ENCODE data around the gene PPP1R12C.

GRCh38 chr19:55146078-55146704 lies 28.8 kb upstream of the PPP1R12C start:
- TF ChIP-seq CTCF (IDR thresholded peaks at IDR 0.05) (no peak), POLR2AphosphoS5 (IDR thresholded peaks at IDR 0.05) (no peak), POLR2A (IDR thresholded peaks at IDR 0.05) (no peak), EP300 (IDR thresholded peaks at IDR 0.05) (no peak)
